HG02884 (cell line): ENCODE measurements around the gene ADRA2C.

Experiments used
- ATAC-seq: cut with Tn5 transposase; IDR thresholded peaks from one replicate; pipeline ENCODE4 v1.9.1; 2021; ENCODE audit warnings: mild to moderate bottlenecking, moderate library complexity; ENCODE audit not compliant: unreplicated experiment

Gene ADRA2C

DNA sequence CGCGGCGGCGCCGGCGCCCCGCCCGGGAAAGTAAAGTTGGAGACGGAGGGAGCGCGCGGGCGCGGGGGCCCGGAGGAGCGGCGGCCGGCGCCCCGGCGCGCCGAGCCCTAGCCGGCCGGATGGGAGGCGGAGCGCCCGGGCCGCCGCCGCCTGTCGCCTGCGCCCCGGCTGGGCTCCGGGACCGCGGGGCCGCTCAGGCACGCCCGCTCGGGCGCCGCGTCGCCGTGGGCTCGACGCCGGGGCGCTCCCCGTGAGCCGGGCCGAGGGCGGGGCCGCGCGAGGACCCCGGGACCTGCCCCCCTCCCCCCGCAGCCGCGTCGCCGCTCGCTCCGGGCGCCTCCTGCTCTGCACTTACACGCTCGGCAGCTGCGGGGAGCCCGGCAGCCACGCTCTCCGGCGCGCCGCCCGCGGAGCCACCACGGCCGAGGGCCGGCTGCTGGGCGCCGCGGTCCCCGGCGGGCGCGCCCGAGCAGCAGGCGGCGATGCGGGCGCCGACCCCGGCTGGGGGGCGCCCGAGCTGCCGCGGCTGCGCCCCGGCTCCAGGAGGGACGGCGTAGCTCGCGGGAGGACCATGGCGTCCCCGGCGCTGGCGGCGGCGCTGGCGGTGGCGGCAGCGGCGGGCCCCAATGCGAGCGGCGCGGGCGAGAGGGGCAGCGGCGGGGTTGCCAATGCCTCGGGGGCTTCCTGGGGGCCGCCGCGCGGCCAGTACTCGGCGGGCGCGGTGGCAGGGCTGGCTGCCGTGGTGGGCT lies at the start of gene ADRA2C:
TSS of gene ADRA2C (plus strand) at position 350 of the 749 bp plus-strand sequence. CDS start at position 572, 222 bp downstream.
- ATAC-seq: no peak

GRCh38 chr4:3716631-3717235 lies 49.5 kb upstream of the ADRA2C start:
- no peak for ATAC-seq

GRCh38 chr4:3717241-3717640 lies 48.9 kb upstream of the ADRA2C start:
- ATAC-seq: no peak

GRCh38 chr4:3718462-3718861 lies 47.7 kb upstream of the ADRA2C start:
- ATAC-seq: no peak

DNA sequence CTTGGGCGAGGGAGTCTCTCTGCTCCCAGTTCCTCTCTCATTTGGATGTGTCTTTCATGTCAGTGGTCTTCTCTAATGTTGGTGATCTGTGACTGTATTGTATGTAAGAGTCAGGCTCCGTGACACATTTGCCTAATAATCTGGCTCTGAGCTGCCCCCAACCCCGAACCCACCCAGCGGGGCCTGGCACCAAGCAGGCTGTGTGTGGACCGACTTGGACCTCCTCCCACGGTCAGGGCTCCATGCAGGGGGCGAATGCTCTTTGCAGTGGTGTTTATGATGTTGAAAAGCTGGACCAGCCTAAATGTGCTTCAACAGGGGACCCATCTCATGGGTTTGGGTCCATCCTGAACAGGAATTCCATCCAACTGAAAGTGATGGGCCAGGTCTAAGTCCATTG lies 47.0 kb upstream of the ADRA2C start:
- no peak for ATAC-seq

GRCh38 chr4:3719836-3720235 lies 46.3 kb upstream of the ADRA2C start:
- ATAC-seq: no peak

DNA sequence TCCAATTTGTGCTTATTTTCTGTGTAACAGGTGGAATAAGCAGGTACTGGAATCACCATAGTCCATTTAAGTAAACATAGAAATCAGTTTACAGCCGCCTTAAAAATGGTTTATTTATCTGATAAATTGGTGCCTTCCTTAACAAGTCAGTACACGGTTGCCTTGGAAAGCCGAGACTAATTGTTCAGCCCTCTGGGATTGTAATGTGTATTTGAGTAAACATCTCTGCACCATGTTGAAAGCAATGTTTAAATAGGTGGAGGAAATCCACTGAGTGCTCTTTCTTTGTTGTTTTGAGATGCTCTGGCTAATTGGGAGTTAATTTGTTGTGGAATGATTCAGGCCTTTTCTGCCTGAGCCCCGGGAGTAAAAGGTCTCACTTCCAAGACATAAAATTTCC lies 45.7 kb upstream of the ADRA2C start:
- ATAC-seq: no peak

DNA sequence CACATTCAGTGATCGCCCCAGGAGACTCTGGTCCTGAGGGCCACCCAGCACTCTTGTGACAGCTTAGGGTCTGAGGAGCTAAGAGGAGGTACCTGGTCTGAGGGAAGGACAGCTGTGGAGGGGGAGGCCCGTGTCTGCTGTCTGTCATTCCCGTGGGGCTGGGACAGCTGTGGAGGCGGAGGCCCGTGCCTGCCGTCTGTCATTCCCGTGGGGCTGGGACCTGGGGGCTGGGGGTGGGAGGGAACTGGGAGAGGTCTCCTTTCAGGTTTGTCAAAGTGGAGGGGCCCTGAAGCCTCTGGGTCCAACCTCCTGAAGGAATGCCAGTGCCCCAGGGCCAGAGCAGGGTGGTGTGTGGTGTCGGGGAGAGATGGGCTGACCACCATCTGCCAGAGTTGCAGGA lies 45.0 kb upstream of the ADRA2C start:
- no peak for ATAC-seq

GRCh38 chr4:3721627-3722026 lies 44.6 kb upstream of the ADRA2C start:
- ATAC-seq: no peak

GRCh38 chr4:3722446-3723231 lies 43.5 kb upstream of the ADRA2C start:
- no peak for ATAC-seq

DNA sequence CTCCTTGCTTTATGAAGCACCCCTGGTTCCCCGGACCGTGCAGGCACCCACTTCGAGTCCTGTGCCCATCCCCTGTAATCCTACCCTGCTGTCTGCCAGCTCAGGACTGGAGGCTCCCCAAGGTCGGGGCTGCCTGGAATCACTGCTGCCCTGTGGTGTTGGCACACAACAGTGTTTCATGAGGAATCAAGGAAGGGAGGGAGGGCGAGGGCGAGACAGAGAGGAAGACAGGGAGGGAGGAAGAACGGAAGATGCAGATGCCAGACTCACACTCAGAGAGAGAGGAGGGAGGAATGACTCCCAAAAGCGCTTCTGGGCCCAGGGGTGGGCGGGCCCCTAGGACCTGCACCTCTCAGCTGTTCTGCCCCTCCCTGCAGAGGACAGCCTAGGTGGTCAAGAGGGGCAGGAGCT lies 42.9 kb upstream of the ADRA2C start:
- ATAC-seq: no peak

DNA sequence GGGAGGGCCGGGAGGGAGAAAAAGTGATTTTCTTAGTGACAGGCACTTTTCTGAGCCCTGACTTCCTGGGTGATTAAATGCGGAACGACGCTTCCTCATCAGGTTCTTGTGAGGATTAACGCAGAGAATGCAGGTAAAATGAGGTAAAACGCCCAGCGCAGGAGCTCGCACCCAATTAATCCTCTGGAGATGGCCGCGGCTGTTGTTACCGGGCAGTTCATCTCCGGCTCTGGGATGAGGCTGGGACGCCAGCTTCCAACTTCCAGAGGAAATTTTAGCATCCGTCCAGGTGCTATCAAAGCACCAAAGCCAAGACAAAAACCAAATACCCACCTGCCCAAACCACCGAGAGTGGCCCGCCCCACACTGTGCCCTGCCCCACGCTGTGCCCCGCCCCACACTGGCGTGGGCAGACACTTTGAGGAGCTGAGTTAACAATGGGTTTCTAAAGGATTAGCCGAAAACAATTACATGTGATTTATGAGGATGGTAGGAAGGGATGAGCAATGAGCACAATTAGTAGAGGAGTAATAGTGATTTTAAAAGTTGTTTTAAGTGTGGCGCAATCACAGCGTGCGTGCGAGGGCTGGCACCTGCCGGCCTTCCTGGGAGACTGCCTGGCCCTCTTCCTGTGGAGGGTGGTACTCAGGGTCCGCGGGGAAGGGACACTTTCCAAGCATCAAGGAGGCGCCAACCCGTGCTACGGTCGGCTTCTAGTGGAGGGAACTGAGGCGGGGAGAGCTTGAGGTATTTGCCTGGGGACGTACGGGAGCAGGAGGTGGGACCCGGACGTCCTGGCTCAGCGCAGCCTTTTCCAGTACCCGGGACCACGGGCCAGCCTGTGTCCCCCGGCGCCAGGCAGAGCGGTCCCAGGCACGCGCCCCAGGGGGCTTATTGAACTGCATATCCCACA lies 41.6 kb upstream of the ADRA2C start:
- ATAC-seq: no peak

GRCh38 chr4:3725936-3726870 lies 40.0 kb upstream of the ADRA2C start:
- ATAC-seq: no peak

- no peak for ATAC-seq
Observed at GRCh38 chr4:3727847-3728469, 38.2 kb upstream of the ADRA2C start.

GRCh38 chr4:3729188-3729881 lies 36.9 kb upstream of the ADRA2C start:
- no peak for ATAC-seq

- no peak for ATAC-seq
Observed at GRCh38 chr4:3729882-3730226, 36.3 kb upstream of the ADRA2C start.

- no peak for ATAC-seq
Observed at GRCh38 chr4:3730422-3731190, 35.6 kb upstream of the ADRA2C start.
